IPS-NIHi7 (cell line): ENCODE data around the gene LRRC27.
"Not testable (repeated sequence)": the region's sequence is repeated elsewhere in the genome, so short reads cannot be mapped to it uniquely, and the experiment has no call there.

Experiments
- DNase-seq: peaks from one replicate; pipeline ENCODE4 v3.0.0; 2012; ENCODE audit warnings: mixed read lengths; ENCODE audit errors: extremely low spot score

The LRRC27 gene

DNA sequence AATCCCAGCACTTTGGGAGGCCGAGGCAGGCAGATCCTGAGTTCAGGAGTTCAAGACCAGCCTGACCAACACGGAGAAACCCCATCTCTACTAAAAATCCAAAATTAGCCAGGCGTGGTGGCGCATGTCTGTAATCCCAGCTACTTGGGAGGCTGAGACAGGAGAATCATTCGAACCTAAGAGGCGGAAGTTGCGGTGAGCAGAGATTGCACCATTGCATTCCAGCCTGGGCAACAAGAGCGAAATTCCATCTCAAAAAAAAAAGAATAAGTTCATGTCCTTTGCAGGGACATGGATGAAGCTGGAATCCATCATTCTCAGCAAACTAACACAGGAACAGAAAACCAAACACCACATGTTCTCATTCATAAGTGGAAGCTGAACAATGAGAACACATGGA lies 17.1 kb upstream of the LRRC27 start:
- not testable (repeated sequence) for DNase-seq

DNA sequence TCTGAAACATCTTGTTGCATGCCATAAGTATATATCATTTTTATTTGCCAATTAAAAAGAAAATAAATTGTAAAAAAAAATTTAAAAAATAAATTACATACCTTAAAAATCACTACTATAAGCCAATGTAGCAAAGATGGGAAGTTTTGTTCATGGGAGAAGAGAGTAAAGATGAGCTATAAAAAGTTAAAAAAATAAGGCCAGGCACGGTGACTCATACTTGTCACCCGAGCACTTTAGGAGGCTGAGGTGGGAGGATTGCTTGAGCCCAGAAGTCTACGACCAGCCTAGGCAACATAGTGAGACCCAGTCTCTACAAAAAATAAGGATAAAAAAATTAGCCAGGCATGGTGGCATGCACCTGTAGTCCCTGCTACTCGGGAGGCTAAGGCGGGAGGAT lies 15.9 kb upstream of the LRRC27 start:
- DNase-seq = no peak

DNA sequence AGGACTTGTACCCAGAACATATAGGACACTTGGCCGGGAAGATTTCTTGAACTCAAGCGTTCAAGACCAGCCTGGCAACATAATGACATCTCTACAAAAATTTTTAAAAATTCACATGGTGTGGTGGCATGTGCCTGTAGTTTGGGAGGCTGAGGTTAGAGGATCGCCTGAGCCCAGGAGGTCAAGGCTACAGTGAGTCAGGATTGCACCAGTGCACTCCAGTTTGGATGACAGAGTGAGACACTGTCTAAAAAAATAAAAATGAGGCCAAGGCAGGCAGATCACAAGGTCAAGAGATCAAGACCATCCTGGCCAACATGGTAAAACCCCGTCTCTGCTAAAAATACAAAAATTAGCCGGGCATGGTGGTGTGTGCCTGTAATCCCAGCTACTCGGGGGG lies 14.5 kb upstream of the LRRC27 start:
- not testable (repeated sequence) for DNase-seq

DNA sequence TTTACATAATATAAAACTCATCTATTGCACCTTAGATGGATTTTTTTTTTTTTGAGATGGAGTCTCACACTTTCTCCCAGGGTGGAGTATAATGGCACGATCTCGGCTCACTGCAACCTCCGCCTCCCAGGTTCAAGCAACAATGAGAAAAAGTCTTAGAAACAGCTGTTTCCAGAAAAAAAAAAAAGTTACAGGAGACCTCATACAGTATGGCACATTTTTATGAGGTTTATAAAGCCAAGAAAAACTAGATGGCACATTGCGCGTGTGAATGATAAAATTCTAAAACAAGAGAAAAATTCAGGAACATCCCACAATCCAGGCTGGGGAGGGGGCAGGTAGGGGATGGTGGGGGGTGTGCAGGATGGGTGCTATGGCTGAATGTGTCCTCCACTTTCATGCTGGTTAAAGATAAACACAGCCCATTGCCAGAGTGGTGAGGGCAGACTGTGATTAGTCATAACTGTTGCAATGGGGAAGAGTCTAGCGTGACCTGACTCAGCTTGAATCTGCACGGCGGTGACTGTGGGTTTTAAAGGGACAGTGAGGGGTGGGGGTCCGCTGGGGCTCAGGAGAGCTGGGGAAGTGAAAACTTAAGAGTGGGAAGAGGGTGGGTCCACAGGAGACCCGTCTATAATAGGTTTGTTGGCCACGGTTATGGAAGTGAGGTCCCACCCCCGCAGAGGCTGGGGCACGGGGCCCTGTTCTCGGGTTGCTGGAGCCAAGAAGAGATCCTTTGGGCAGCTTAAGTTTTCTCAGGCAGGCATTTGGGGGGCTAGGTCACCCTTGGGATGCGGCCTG lies 11.9 kb upstream of the LRRC27 start:
- no peak for DNase-seq

DNA sequence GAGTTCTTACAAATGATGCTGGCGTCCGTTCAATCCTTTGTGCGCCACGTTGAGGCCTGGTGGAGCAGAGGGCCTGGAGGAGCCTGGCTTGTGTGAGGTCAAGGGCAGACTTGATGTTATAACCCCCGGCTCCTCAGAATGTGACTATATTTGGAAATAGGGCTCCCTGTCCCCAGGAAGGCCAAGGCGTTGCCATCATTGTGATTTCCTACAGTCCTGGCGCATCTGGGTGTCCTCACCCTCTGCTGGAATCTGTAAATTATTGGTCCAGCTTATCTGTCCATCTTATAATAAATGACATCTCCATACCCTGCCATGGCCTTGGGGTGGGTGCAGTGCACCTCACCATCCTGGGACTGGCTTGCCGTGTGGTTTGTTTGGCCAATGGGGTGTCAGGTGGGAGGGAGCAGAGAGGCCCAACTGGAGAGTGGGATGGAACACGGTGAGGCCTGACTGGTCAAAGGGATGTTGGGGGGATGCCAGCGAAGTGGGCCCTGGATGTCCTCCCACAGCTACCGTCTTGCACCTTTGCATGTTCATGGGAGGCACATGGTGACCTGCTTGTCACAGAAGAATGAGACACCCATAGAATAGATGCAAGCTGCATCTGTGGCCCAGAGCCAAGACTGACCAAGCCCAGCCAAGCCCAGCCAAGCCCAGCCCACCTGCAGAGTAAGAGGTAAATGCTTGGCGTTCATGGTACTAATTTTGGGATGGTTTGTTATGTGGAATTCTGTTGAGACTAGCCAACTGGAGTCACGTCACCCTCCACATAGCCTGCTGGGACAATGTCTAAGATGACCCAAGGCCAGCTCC lies 11.1 kb upstream of the LRRC27 start:
- no peak for DNase-seq

DNA sequence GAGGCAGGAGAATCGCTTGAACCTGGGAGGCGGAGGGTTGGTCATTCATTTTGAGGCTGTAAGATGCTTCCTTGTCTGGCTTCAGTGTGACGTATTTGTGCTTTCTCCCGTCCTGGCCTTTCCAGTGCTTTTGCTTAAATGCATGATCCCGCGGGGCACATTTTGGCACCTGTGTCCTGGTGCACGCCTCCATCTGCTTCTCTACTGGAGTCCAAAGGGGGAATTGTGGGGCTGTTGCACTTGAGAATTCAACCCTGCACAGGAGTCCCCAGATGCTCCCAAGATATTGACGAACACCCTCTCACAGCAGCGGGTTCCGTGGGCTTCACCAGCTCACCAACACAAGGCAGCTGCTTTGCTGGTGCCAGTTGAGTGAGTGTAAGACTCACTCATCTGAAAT lies 10.3 kb upstream of the LRRC27 start:
- DNase-seq = no peak

DNA sequence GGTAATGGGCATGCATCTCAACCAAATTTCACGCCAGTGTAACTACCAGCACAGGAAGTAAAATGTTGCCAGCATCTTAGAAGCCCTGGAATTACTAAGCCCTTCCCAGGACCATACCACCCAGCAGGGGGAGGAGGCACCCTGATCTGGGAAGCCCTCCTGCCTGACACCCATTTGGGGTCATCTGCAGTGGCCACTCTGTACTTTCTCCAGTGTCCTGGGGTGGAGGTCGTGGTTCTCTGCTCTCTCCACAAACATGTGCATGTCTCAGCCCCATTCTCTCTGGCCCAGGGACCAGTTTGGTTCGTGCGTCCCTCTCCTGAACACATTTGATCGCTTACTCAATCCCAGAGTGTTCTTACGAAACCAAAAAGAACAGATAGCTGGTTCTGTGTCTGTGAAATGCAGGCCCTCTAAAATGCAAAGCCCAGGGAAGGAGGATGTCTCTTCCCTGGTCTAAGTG lies 9.4 kb upstream of the LRRC27 start:
- no peak for DNase-seq

DNA sequence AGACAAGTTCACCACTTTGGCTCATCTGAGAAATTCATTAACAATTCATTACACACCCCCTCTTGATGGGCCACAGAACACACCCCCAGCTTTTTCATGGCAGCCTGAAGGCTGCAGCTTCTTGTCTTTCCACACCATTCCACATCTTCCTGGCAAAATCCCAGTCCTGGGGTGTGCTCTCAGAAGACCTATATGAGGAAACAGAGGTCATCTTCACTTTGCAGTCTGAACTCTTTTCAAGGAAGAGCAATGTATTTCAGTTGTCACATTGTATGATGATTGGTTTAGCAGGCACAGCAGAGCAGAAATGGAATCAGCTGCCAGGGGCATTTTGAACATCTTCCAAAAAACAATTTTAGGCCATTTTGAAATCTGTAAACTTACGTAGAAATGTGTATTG lies 7.8 kb upstream of the LRRC27 start:
- no peak for DNase-seq

DNA sequence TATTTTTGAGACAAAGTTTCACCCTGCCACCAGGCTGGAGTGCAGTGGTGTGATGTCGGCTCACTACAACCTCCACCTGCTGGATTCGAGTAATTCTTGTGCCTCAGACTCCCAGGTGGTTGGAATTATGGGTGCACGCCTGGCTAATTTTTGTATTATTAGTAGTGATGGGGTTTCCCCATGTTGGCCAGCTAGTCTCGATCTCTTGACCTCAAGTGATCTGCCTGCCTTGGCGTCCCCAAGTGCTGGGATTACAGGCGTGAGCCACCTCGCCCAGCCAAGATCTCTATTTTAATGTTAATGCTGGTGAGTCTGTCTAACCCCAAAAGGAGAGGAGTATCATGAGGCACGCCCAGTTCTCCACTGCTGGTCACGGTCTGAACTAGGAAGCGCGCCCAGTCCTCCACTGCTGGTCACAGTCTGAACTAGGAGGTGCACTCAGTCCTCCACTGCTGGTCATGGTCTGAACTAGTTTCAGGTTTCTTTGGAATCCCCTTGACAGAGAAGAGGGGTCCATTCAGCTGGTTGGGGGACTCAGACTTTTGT lies 5.6 kb upstream of the LRRC27 start:
- DNase-seq = no peak

DNA sequence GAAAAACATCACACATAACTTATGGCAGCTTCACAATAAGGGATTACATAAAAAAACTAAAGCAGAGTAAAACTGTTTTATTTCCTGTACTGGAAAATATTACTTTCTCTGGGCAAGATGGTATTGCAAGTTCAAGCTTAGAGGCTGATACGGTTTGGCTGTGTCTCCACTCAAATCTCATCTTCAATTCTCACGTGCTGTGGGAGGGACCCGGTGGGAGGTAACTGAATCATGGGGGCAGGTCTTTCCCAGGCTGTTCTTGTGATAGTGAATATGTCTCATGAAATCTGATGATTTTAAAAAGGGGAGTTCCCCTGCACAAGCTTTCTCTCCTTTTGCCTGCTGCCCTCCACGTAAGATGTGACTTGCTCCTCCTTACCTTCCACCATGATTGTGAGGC lies 5.1 kb upstream of the LRRC27 start:
- no peak for DNase-seq

DNA sequence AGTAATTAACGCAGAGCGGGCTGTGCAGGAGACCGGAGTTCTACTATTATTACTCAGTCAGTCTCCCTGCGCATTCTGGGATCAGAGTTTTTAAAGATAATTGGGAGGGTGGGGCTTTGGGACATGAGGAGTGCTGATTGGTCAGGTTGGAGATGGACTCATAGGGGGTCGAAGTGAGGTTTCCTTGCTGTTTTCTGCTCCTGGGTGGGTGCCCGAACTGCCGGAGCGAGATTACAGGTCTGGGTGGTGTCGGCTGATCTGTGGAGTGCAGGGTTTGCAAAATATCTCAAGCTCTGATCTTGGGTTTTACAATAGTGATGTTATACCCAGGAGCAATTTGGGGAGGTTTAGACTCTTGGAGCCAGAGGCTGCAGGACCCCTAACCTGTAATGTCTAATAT lies 3.9 kb upstream of the LRRC27 start:
- no peak for DNase-seq

DNA sequence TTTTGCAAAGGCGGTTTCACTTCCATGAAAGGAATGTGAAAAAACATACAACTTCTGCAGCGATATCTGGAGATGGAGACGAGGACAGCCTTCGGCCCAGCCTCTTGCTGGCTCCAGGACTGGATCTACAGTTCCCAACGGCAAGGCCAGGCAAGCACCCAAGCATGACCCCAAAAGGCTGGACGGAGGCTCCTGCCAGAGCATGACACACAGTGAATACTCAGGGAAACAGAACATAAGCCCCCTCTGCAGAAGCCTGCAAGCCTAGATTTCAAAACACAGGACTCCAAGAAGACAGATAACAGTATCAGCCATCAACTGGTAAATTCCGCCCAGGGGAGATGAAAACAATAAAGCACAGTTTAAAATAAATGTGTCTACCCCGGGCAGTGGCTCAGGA lies 3.3 kb upstream of the LRRC27 start:
- no peak for DNase-seq

DNA sequence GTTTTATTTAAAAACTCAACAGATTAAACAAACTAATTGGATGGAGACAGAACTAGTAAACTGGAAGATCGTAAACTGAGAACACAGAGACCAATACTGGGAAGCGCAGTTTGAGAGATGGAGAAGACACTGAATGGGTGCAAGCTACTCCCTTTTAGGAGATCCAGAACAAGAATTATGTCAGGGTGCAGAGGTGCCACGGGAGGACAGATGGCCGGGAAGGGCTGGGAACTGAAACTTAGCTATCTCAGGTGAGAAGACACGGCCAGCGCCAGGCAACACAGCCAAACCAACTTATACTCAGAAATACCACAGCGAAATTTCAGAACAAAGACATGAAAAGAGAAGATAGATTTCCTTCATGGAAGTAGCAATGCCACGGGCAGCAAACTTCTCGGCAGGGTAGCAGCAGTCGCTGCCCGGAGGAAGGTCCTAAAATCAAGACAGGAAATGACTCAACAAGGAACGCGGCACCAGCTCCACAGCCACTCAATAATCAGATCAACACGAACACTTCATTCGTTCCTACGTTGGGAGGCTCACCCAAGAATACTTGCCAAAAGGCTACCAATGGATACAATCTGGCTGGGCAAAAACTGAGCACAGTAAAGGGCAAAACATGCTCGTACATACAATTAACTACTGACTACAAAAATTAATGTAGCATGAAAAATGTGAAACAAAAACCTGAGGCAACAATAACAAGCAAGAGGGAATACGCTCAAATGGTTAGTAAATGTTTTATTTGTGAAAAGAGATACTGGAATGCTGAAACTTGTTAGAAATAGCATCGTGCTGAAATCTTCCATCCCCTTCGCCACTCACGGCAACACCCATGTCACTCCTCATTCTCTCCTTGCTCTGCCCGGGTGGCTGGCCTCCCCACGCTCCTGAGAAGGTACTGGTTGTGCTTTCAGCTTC lies 2.2 kb upstream of the LRRC27 start:
- no peak for DNase-seq

DNA sequence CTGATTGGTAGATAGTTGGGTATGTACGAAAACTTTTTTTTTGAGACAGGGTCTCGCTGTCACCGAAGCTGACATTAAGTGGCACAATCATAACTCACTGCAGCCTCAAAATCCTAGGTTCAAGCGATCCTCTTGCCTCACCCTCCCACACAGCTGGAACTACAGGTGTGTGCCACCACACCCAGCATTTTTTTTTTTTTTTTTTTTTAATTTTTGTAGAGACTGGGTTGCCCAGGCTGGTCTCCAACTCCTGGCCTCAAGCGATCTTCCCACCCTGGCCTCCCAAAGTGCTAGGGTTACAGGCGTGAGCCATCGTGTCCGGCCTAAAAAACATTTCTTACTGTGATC lies 1.5 kb upstream of the LRRC27 start:
- no peak for DNase-seq

DNA sequence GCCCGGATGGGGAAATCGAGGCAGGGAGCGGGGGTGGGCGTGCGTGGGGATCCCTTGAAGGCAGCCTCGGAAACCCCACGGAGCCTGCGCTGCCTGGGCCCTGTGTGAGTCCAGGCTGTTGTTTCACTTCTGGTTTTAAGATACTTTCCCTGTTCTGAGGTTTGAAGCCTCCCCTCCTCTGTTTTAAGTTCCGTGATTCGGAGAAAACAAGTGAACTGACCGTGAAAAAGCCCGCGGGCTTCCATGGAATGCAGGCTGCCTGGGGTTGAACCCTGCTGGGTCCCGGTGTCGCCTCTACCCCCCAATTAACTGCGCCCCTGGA lies 401 bp downstream of the LRRC27 start:
- DNase-seq = no peak

DNA sequence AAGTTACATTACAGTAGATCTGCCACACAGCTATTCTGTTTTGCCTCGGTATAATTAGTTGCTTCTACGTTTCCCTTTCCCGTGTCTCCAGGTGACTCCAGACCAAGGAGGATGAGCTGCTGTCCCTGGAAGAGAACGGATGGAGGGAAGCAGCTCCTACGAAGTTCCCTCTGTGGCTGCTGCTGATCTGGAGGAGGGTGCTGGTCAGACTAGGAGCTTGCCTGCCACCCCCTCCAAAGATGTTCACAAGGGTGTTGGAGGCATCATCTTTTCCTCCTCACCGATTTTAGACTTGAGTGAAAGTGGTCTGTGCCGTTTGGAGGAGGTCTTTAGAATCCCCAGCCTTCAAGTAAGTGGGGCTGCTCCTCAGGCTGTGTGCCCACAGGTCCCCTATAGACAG lies 1.4 kb downstream of the LRRC27 start:
- no peak for DNase-seq

DNA sequence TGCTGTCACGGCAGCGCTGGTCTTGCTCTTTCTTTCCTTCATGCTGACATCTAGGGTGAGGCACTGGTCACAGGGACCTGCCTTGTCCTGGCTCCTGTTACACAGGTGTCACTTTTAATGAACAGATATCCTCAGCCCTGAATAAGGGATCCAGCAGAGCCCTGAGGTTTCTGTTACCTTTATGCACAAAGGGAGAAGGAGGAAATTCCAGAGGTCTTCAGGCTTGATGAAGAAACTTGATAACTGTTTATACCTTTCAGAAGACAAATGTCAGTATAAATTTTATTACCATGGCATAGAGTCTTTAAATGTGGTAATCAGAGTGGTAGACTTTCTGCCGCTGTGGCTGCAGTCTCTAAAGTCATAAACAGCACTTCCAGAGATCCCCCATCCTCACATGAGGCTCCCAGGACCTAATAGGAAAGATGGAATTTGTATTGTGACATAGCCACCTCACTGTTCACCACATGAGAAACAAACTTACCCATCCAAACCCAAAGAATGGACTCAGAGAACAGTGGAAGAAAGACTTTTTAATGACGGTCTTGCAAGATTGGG lies 2.7 kb downstream of the LRRC27 start:
- DNase-seq = no peak

DNA sequence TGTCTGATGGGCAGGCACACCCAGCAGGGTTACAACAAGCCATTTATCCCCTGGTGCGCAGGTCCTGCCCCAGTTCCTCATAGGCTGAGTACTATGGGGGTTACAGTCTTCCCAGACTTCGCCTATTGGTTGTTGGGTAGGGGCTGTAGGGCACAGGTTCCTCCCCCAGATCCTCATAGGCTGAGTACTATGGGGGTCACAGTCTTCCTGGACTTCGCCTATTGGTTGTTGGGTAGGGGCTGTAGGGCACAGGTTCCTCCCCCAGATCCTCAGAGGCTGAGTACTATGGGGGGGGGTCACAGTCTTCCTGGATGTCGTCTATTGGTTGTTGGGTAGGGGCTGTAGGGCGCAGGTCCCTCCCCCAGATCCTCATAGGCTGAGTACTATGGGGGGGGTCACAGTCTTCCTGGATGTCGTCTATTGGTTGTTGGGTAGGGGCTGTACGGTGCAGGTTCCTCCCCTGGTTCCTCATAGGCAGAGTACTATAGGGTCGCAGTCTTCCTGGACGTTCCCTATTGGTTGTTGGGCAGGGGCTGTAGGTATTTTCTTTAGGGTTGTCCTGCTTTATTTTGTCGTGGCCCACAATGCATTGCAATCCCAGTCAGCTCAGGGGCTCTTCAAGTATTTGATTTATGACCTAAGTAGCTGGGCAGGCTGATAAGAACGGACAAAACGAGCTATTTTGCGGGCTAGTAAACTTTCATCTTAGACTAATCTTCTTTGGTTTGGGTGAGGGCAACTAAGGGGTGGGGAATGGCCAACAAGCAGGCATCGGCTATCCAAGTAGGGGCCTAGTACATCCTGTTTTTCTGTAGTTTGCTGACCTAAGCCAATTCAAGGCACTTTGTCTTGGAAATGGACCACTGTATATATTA lies 3.4 kb downstream of the LRRC27 start:
- no peak for DNase-seq

DNA sequence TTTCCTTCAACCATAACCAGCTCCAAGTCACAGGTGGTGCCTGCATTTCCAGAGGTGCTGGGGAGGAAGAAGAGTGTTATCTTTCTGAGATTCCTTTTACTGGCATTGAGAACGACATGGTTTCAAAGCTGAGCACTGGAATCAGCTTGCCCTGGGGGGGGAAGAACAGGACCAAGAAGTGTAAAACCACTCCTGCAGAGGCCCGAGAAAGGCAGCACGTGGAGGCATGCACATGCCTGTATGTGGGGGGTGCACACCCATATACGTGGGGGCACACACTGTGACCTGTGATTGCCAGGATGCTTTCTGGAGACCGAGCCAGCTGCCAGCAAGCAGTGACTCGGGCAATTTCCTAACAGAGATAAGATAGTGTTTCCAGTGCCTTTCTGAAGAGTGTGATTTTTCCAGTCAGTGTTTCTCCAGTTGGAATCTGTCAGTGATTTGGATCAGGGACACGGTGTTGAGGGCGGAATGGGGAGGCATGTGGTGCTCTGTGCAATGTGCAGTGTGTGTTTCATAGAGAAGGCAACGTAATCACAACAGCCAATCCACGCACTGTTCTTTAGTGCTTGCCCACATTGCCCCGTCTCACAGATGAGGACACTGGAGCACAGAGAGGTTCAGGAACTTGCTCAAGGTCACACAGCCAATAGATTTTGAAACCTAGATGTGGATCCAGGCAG lies 4.2 kb downstream of the LRRC27 start:
- DNase-seq = no peak

DNA sequence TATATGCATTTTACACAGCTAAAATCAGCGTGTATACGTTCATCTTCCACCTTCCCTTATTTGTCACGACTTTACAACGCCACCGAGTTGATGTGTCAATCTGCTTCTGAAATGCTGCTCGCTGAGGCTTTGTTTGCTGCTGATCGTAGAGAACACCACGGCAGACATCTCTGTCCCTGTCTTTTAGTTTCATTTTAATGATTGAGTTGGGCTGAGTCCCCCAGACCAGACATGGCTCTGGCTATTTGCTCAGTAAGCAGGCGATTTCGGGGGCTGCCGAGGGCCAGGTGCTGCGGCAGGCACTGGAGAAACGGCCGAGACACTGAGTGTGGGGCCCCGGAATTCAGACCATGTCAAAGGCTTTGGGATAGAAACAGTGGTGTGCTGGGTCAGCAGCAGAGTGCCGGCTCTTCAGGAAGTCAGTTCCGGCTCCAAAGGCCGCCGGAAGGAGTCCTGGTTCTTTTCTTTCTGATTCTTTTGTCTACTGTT lies 5.0 kb downstream of the LRRC27 start:
- DNase-seq = no peak
